HCT116 (cell line): ENCODE measurements around the gene SCN1B.

ENCODE experiments used
- ELF1 ChIP-seq: IDR thresholded peaks from 2 replicates; pipeline ENCODE4 v1.6.1; 2012; ENCODE audit warnings: low read depth, borderline replicate concordance
- TF ChIP-seq, protein P1 (sequence below): IDR thresholded peaks from 2 replicates; pipeline ENCODE4 v1.6.1; 2011; ENCODE audit warnings: mild to moderate bottlenecking, low read length, moderate library complexity; ENCODE audit not compliant: insufficient replicate concordance; ENCODE audit errors: extremely low read depth

DNA sequence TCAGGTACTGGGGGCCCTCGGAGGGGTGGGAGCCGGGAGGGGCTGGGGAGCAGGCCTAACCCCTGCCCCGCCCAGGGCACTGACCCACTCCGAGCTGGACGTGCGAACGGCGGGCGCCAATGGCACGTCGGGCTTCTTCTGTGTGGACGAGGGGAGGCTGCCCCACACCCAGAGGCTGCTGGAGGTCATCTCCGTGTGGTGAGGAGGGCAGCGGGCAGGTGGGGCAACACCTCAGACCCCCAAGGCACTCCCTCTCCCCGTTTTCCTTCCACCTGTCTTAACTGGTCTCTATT is 29.5 kb downstream of the SCN1B start:
- TF ChIP-seq ELF1, result no peak
- TF ChIP-seq, protein P1, sequence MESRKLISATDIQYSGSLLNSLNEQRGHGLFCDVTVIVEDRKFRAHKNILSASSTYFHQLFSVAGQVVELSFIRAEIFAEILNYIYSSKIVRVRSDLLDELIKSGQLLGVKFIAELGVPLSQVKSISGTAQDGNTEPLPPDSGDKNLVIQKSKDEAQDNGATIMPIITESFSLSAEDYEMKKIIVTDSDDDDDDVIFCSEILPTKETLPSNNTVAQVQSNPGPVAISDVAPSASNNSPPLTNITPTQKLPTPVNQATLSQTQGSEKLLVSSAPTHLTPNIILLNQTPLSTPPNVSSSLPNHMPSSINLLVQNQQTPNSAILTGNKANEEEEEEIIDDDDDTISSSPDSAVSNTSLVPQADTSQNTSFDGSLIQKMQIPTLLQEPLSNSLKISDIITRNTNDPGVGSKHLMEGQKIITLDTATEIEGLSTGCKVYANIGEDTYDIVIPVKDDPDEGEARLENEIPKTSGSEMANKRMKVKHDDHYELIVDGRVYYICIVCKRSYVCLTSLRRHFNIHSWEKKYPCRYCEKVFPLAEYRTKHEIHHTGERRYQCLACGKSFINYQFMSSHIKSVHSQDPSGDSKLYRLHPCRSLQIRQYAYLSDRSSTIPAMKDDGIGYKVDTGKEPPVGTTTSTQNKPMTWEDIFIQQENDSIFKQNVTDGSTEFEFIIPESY, result no peak
